ENCODE measurements around the gene SLC44A5. TPM values are rescaled to one million over a fixed set of nuclear protein-coding genes. Genes with fewer than 3 reads are reported as not detected.

SLC44A5 gene
- total RNA-seq, 1 donor from 2014 or later = 0.21 TPM

- Mint-ChIP-seq H3K36me3 (ENCODE audit: unreplicated experiment) (no peaks in the 10 kb centered on the region), H3K27me3 (ENCODE audit: unreplicated experiment) (peaks cover 64% of the 10 kb centered on the region), H3K4me1 (ENCODE audit: unreplicated experiment) (peaks cover 19% of the 10 kb centered on the region), H3K4me3 (ENCODE audit: unreplicated experiment) (no peak overlapping the region), H3K27ac (ENCODE audit: unreplicated experiment) (no peak overlapping the region), H3K9me3 (ENCODE audit: unreplicated experiment) (no peaks in the 10 kb centered on the region)
- DNase-seq (ENCODE audit: extremely low spot score, unreplicated experiment) = no peak
- no peak for TF ChIP-seq CTCF (IDR thresholded peaks at IDR 0.05)
Measured at GRCh38 chr1:75618382-75618781, 7.5 kb upstream of the SLC44A5 start.

DNA sequence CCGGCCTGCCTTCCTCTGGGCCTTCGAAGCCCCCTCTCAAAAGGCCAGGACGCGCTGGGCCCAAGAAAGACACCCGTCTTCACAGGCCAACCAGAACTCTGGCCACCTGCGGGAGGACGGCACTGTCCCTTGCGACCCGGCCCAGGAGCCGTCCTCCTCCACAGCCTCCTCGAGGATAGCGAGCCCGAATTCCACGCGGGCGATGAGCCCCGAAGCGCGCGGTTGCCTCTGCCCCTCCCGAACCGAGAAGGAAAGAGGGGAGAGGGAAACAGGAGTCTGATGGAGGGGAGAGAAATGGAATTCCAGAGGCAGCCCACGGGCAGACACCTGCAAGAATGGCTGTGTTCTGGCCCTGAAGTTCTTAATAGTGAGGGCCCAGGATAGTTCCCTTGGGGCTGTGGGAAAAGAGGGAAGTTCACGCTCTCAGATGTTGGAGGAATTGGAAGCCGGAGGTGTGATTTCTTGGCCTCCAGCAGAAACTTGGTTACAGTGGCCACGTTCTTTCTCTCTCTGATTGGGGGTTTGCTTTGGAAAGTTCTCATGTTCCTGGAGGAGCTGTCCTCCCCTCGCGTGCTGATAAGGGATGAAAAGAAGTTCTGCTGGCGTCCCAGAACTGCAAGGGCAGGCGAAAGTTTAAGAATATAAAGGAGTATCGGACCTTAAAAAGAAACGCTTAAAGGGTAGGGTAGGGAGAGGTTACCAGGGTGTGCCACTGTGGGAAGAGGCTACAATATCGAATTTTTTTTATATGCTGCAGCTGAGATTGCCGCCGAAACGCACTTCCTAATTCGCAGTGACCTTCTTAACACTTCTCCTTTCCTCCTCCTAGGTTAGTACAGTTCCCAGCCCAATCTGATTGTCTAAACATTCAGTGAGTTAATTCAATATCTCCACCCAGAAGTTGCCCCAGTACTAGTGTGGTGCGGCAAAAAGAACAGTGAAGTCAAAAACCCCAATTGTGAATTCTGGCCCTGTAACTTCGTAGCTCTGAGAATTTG is 5.8 kb upstream of the SLC44A5 start:
- DNase-seq (ENCODE audit: extremely low spot score, unreplicated experiment) = no peak
- no peak for TF ChIP-seq CTCF (IDR thresholded peaks at IDR 0.05)
- no peak overlapping the region for H3K27ac Mint-ChIP-seq (ENCODE audit: unreplicated experiment)
- H3K4me3 Mint-ChIP-seq (ENCODE audit: unreplicated experiment) = peak overlapping the region; percentile 63
- H3K9me3 Mint-ChIP-seq (ENCODE audit: unreplicated experiment) = no peaks in the 10 kb centered on the region
- H3K27me3 Mint-ChIP-seq (ENCODE audit: unreplicated experiment) = peaks cover 71% of the 10 kb centered on the region
- H3K4me1 Mint-ChIP-seq (ENCODE audit: unreplicated experiment) = peaks cover 19% of the 10 kb centered on the region
- H3K36me3 Mint-ChIP-seq (ENCODE audit: unreplicated experiment) = no peaks in the 10 kb centered on the region

- no peaks in the 10 kb centered on the region for H3K36me3 Mint-ChIP-seq (ENCODE audit: unreplicated experiment)
- H3K4me3 Mint-ChIP-seq (ENCODE audit: unreplicated experiment) = peak overlapping the region; percentile 68
- H3K4me1 Mint-ChIP-seq (ENCODE audit: unreplicated experiment) = peaks cover 19% of the 10 kb centered on the region
- no peaks in the 10 kb centered on the region for H3K9me3 Mint-ChIP-seq (ENCODE audit: unreplicated experiment)
- TF ChIP-seq CTCF (IDR thresholded peaks at IDR 0.05) = peak; percentile 4
- peak; percentile 85 for DNase-seq (ENCODE audit: extremely low spot score, unreplicated experiment)
- peaks cover 73% of the 10 kb centered on the region for H3K27me3 Mint-ChIP-seq (ENCODE audit: unreplicated experiment)
- no peak overlapping the region for H3K27ac Mint-ChIP-seq (ENCODE audit: unreplicated experiment)
Measured at GRCh38 chr1:75615613-75616435, 4.9 kb upstream of the SLC44A5 start.

GRCh38 chr1:75614399-75614756 is 3.5 kb upstream of the SLC44A5 start:
- H3K27me3 Mint-ChIP-seq (ENCODE audit: unreplicated experiment) = peaks cover 66% of the 10 kb centered on the region
- no peak for TF ChIP-seq CTCF (IDR thresholded peaks at IDR 0.05)
- H3K9me3 Mint-ChIP-seq (ENCODE audit: unreplicated experiment) = no peaks in the 10 kb centered on the region
- H3K4me1 Mint-ChIP-seq (ENCODE audit: unreplicated experiment) = peaks cover 19% of the 10 kb centered on the region
- no peaks in the 10 kb centered on the region for H3K36me3 Mint-ChIP-seq (ENCODE audit: unreplicated experiment)
- H3K27ac Mint-ChIP-seq (ENCODE audit: unreplicated experiment) = no peak overlapping the region
- no peak for DNase-seq (ENCODE audit: extremely low spot score, unreplicated experiment)
- peak overlapping the region; percentile 68 for H3K4me3 Mint-ChIP-seq (ENCODE audit: unreplicated experiment)

- Mint-ChIP-seq H3K4me1 (ENCODE audit: unreplicated experiment) (peaks cover 19% of the 10 kb centered on the region), H3K36me3 (ENCODE audit: unreplicated experiment) (no peaks in the 10 kb centered on the region), H3K27ac (ENCODE audit: unreplicated experiment) (no peak overlapping the region), H3K4me3 (ENCODE audit: unreplicated experiment) (no peak overlapping the region), H3K27me3 (ENCODE audit: unreplicated experiment) (peaks cover 64% of the 10 kb centered on the region), H3K9me3 (ENCODE audit: unreplicated experiment) (no peaks in the 10 kb centered on the region)
- no peak for DNase-seq (ENCODE audit: extremely low spot score, unreplicated experiment)
- no peak for TF ChIP-seq CTCF (IDR thresholded peaks at IDR 0.05)
Measured at GRCh38 chr1:75613916-75614315, 3.0 kb upstream of the SLC44A5 start.
